H9 (cell line): ENCODE measurements around the gene TBC1D23. TPM values are rescaled to one million over a fixed set of nuclear protein-coding genes. Genes with fewer than 3 reads are reported as not detected.

ENCODE experiments used
- DNase-seq: peaks from one replicate; pipeline ENCODE4 v3.0.0-alpha.2; 2017
- H2AFZ ChIP-seq: one replicate; pipeline ENCODE4 v1.6.1; 2013; ENCODE audit warnings: mild to moderate bottlenecking, low read length, control low read depth, moderate library complexity
- H2AK5ac ChIP-seq: 2 replicates; pipeline ENCODE4 v1.6.1; 2013; ENCODE audit warnings: low read length, control low read depth, mixed read lengths; ENCODE audit not compliant: insufficient read length
- H2BK120ac ChIP-seq: one replicate; pipeline ENCODE4 v1.6.1; 2013; ENCODE audit warnings: low read depth, mild to moderate bottlenecking, low read length, control low read depth, inconsistent platforms; ENCODE audit not compliant: poor library complexity, severe bottlenecking
- H2BK12ac ChIP-seq: 2 replicates; pipeline ENCODE4 v1.6.1; 2013; ENCODE audit warnings: low read length, control low read depth, mixed read lengths, low read depth; ENCODE audit not compliant: insufficient read length
- H2BK15ac ChIP-seq: 2 replicates; pipeline ENCODE4 v1.6.1; 2013; ENCODE audit warnings: low read depth, low read length, control low read depth
- H2BK20ac ChIP-seq: one replicate; pipeline ENCODE4 v1.6.1; 2013; ENCODE audit warnings: low read depth, mild to moderate bottlenecking, low read length, control low read depth, inconsistent platforms; ENCODE audit not compliant: poor library complexity, severe bottlenecking
- H2BK5ac ChIP-seq: 2 replicates; pipeline ENCODE4 v1.6.1; 2013; ENCODE audit warnings: low read length, control low read depth, mixed read lengths; ENCODE audit not compliant: insufficient read length
- H3K14ac ChIP-seq: 2 replicates; pipeline ENCODE4 v1.6.1; 2013; ENCODE audit warnings: low read length, control low read depth; ENCODE audit not compliant: insufficient read depth
- H3K18ac ChIP-seq: 2 replicates; pipeline ENCODE4 v1.6.1; 2013; ENCODE audit warnings: low read depth, mild to moderate bottlenecking, mixed read lengths, low read length, control low read depth; ENCODE audit not compliant: insufficient read length
- H3K23ac ChIP-seq: 2 replicates; pipeline ENCODE4 v1.6.1; 2013; ENCODE audit warnings: low read length, control low read depth, mixed read lengths, low read depth; ENCODE audit not compliant: insufficient read length
- H3K23me2 ChIP-seq: 2 replicates; pipeline ENCODE4 v1.6.1; 2013; ENCODE audit warnings: low read depth, mild to moderate bottlenecking, mixed read lengths, low read length, control low read depth; ENCODE audit not compliant: insufficient read length, poor library complexity, severe bottlenecking
- H3K27ac ChIP-seq: 2 replicates; pipeline ENCODE4 v1.5.1; 2013; ENCODE audit warnings: low read length, control low read depth, mixed read lengths, low read depth; ENCODE audit not compliant: insufficient read length
- H3K27me3 ChIP-seq: 2 replicates; pipeline ENCODE4 v1.6.1; 2013; ENCODE audit warnings: low read length, control low read depth, inconsistent platforms; ENCODE audit not compliant: insufficient read depth
- H3K4ac ChIP-seq: 2 replicates; pipeline ENCODE4 v1.6.1; 2013; ENCODE audit warnings: low read depth, mild to moderate bottlenecking, control low read depth, inconsistent platforms, low read length, moderate library complexity
- H3K4me1 ChIP-seq: 2 replicates; pipeline ENCODE4 v1.6.1; 2013; ENCODE audit warnings: low read length, control low read depth, inconsistent platforms; ENCODE audit not compliant: insufficient read depth
- H3K4me2 ChIP-seq: 2 replicates; pipeline ENCODE4 v1.6.1; 2013; ENCODE audit warnings: low read length, control low read depth, mixed read lengths; ENCODE audit not compliant: insufficient read length, insufficient read depth
- H3K56ac ChIP-seq: 2 replicates; pipeline ENCODE4 v1.6.1; 2013; ENCODE audit warnings: low read depth, mild to moderate bottlenecking, mixed read lengths, low read length, control low read depth; ENCODE audit not compliant: insufficient read length
- H3K79me1 ChIP-seq: 2 replicates; pipeline ENCODE4 v1.6.1; 2013; ENCODE audit warnings: low read depth, mild to moderate bottlenecking, moderate library complexity, low read length, control low read depth, inconsistent platforms; ENCODE audit not compliant: insufficient read depth, poor library complexity, severe bottlenecking
- H3K79me2 ChIP-seq: 2 replicates; pipeline ENCODE4 v1.6.1; 2013; ENCODE audit warnings: low read length, control low read depth, inconsistent platforms; ENCODE audit not compliant: insufficient read depth
- H3K9ac ChIP-seq: 2 replicates; pipeline ENCODE4 v1.6.1; 2013; ENCODE audit warnings: low read length, control low read depth, mixed read lengths; ENCODE audit not compliant: insufficient read length; ENCODE audit errors: extremely low read depth
- H3K9me3 ChIP-seq: one replicate; pipeline ENCODE4 v1.6.1; 2013; ENCODE audit warnings: low read depth, low read length, inconsistent platforms; ENCODE audit not compliant: control insufficient read depth
- H3T11ph ChIP-seq: one replicate; pipeline ENCODE4 v1.6.1; 2013; ENCODE audit warnings: mild to moderate bottlenecking, low read length, control low read depth, inconsistent platforms
- H4K20me1 ChIP-seq: one replicate; pipeline ENCODE4 v1.6.1; 2013; ENCODE audit not compliant: control insufficient read depth, insufficient read length, insufficient read depth
- H4K5ac ChIP-seq: 2 replicates; pipeline ENCODE4 v1.6.1; 2013; ENCODE audit warnings: low read depth, mild to moderate bottlenecking, mixed read lengths, low read length, control low read depth; ENCODE audit not compliant: insufficient read length
- H4K8ac ChIP-seq: replicated peaks from 2 replicates; pipeline ENCODE4 v1.6.1; 2013; ENCODE audit warnings: low read length, control low read depth, mixed read lengths, low read depth; ENCODE audit not compliant: insufficient read length
- H4K91ac ChIP-seq: 2 replicates; pipeline ENCODE4 v1.6.1; 2013; ENCODE audit warnings: low read depth, mild to moderate bottlenecking, moderate library complexity, mixed read lengths, low read length, control low read depth; ENCODE audit not compliant: insufficient read length
- H3K27ac Mint-ChIP-seq, 3 experiments: 2 replicates in 2 of 3; 3 replicates in 1 of 3; pipeline ENCODE4 v1.8.0; 2020 to 2021; ENCODE audit warnings: mixed read lengths in 3 of 3, mild to moderate bottlenecking in 1 of 3, moderate library complexity in 1 of 3
- H3K27me3 Mint-ChIP-seq: 2 replicates; pipeline ENCODE4 v1.8.0; 2021; ENCODE audit warnings: low read depth, mild to moderate bottlenecking, moderate library complexity, mixed read lengths
- H3K36me3 Mint-ChIP-seq, 3 experiments: 2 replicates in 2 of 3; 3 replicates in 1 of 3; pipeline ENCODE4 v1.8.0; 2020 to 2021; ENCODE audit warnings: low read depth in 3 of 3, mixed read lengths in 3 of 3; ENCODE audit not compliant: insufficient read depth in 1 of 3
- H3K4me1 Mint-ChIP-seq, 2 experiments: 2 replicates each; pipeline ENCODE4 v1.8.0; 2020; ENCODE audit warnings: mixed read lengths in 2 of 2
- H3K4me3 Mint-ChIP-seq, 2 experiments: 2 replicates in 1 of 2; 3 replicates in 1 of 2; pipeline ENCODE4 v1.8.0; 2020 to 2021; ENCODE audit warnings: mild to moderate bottlenecking in 2 of 2, mixed read lengths in 2 of 2, moderate library complexity in 1 of 2
- H3K9me3 Mint-ChIP-seq, 2 experiments: 2 replicates in 1 of 2; 3 replicates in 1 of 2; pipeline ENCODE4 v1.8.0; 2020; ENCODE audit warnings: mild to moderate bottlenecking in 2 of 2, mixed read lengths in 2 of 2, moderate library complexity in 1 of 2
- WGBS: extraction: QIAGEN DNeasy Blood & Tissue Kit; methylation state at CpG from one replicate; pipeline ENCODE4 v1.1.7; 2013; ENCODE audit warnings: missing lambda C conversion rate, low lambda C conversion rate, mixed read lengths; ENCODE audit not compliant: insufficient read length; ENCODE audit errors: extremely low coverage; 5-methylcytosine and 5-hydroxymethylcytosine counted together
- total RNA-seq: library from RNA; stranded (reverse); gene quantifications from 2 replicates; pipeline ENCODE4 v1.2.1, GENCODE V29; 2021
- TF ChIP-seq, protein P1 (sequence below): fragments of 200-600 bp; sonication (generic); conservative IDR thresholded peaks from 3 replicates; pipeline ENCODE4 v1.8.0; 2021; ENCODE audit warnings: antibody characterized with exemption, mild to moderate bottlenecking

The TBC1D23 gene
- total RNA-seq, 1 experiment from 2014 or later = 37.1 TPM

DNA sequence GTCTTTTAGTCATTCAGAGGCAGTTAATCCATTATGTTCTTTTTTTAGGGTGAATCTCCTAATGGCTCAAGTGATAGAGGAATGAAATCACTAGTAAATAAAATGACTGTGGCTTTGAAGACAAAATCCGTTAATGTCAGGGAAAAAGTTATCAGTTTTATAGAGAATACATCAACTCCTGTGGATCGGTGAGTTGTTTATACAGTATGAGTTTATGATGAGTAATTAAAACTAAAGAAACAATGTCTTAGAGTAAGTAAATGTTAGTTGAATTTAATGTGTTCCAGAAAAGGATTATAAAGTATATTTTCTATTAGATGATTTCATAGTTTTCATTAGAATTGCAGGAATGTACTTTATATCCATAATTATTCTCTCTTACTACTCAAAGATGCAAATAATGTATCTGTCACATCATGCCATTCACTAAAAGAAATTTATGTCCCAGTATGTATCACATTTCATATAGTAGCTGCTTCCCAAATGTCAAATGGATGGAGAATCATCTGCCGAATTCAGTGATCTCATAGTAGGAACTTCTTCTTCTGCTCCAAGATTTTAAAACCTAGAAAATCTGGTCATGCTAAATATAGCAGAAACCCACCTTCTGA lies 49.7 kb downstream of the TBC1D23 start:
- Histone ChIP-seq H3K27ac (no peak overlapping the region), H3K79me2 (no peaks in the 10 kb centered on the region), H3K9ac (no peak overlapping the region), H3T11ph (no peak overlapping the region), H2BK12ac (no peak overlapping the region), H3K4me2 (no peak overlapping the region), H3K56ac (no peak overlapping the region), H3K23ac (no peak overlapping the region), H3K23me2 (no peaks in the 10 kb centered on the region), H3K14ac (no peak overlapping the region), H3K4ac (no peak overlapping the region), H2AFZ (no peak overlapping the region), H3K27me3 (no peaks in the 10 kb centered on the region), H4K20me1 (no peaks in the 10 kb centered on the region), H4K8ac (no peak overlapping the region), H2BK15ac (no peak overlapping the region), H4K91ac (no peak overlapping the region), H2BK20ac (no peak overlapping the region), H3K4me1 (no peaks in the 10 kb centered on the region), H2AK5ac (no peak overlapping the region), H3K79me1 (no peaks in the 10 kb centered on the region), H4K5ac (no peak overlapping the region), H3K18ac (no peak overlapping the region), H3K9me3 (no peaks in the 10 kb centered on the region), H2BK120ac (no peak overlapping the region), H2BK5ac (no peak overlapping the region)
- H3K4me1 Mint-ChIP-seq = peaks cover 5 to 6% of the 10 kb centered on the region in 2 experiments
- H3K27ac Mint-ChIP-seq = no peak overlapping the region
- TF ChIP-seq, protein P1, sequence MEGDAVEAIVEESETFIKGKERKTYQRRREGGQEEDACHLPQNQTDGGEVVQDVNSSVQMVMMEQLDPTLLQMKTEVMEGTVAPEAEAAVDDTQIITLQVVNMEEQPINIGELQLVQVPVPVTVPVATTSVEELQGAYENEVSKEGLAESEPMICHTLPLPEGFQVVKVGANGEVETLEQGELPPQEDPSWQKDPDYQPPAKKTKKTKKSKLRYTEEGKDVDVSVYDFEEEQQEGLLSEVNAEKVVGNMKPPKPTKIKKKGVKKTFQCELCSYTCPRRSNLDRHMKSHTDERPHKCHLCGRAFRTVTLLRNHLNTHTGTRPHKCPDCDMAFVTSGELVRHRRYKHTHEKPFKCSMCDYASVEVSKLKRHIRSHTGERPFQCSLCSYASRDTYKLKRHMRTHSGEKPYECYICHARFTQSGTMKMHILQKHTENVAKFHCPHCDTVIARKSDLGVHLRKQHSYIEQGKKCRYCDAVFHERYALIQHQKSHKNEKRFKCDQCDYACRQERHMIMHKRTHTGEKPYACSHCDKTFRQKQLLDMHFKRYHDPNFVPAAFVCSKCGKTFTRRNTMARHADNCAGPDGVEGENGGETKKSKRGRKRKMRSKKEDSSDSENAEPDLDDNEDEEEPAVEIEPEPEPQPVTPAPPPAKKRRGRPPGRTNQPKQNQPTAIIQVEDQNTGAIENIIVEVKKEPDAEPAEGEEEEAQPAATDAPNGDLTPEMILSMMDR = no peak
- no peak for DNase-seq
- WGBS = no CpG with 5 or more reads among the region's 3 CpGs
- no peak overlapping the region for H3K4me3 Mint-ChIP-seq
- H3K9me3 Mint-ChIP-seq = no peaks in the 10 kb centered on the region
- H3K27me3 Mint-ChIP-seq = no peaks in the 10 kb centered on the region
- peaks cover 0 to 20% (median 4%) of the 10 kb centered on the region in 3 experiments; a peak in 4 of 7 replicates for H3K36me3 Mint-ChIP-seq
